HL-60 (cell line): ENCODE data around the gene ELL3.

Experiments
- DNase-seq, 2 experiments: peaks; one replicate each; pipeline ENCODE4 v3.0.0-alpha.2; 2010 to 2020; ENCODE audit warnings: low read depth in 1 of 2, low spot score in 1 of 2
- H3K27ac ChIP-seq: fragments of 250-450 bp; sonication (Bioruptor Pico); replicated peaks from 2 replicates; pipeline ENCODE4 v1.5.1; 2020; ENCODE audit warnings: mild to moderate bottlenecking, moderate library complexity
- H3K27me3 ChIP-seq: fragments of 250-450 bp; sonication (Bioruptor Pico); 2 replicates; pipeline ENCODE4 v1.5.1; 2021; ENCODE audit warnings: mild to moderate bottlenecking, moderate library complexity; ENCODE audit not compliant: insufficient read depth, poor library complexity, severe bottlenecking
- H3K4me3 ChIP-seq: replicated peaks from 2 replicates; pipeline ENCODE4 v1.5.1; 2011; ENCODE audit warnings: mild to moderate bottlenecking, control low read depth, low read length; ENCODE audit not compliant: insufficient read depth
- CTCF ChIP-seq: IDR thresholded peaks from one replicate; pipeline ENCODE4 v1.5.1; 2011; ENCODE audit warnings: low read length, control low read depth, inconsistent platforms; ENCODE audit not compliant: insufficient read depth
- GABPA ChIP-seq: IDR thresholded peaks from 2 replicates; pipeline ENCODE4 v1.6.1; 2012; ENCODE audit warnings: low read depth
- POLR2AphosphoS5 ChIP-seq: IDR thresholded peaks from 2 replicates; pipeline ENCODE4 v1.6.1; 2012; ENCODE audit warnings: low read depth
- REST ChIP-seq: IDR thresholded peaks from 2 replicates; pipeline ENCODE4 v1.6.1; 2012; ENCODE audit warnings: low read depth; ENCODE audit not compliant: insufficient replicate concordance
- SPI1 ChIP-seq: IDR thresholded peaks from 2 replicates; pipeline ENCODE4 v1.6.1; 2012; ENCODE audit warnings: low read depth, mild to moderate bottlenecking, borderline replicate concordance

Gene ELL3

GRCh38 chr15:43791993-43792760 is 15.4 kb upstream of the ELL3 start, which contains the start of gene SERF2:
Gene SERF2, plus strand, starts transcription at chr15:43792320. Its CDS starts 57 bp downstream, at chr15:43792377.
- TF ChIP-seq GABPA = no peak
- no peak for TF ChIP-seq CTCF
- TF ChIP-seq SPI1 = no peak
- no peak for TF ChIP-seq REST
- peak; percentile 97 for TF ChIP-seq POLR2AphosphoS5
- Histone ChIP-seq H3K4me3 (peak within 1 kb of the TSS; percentile 94), H3K27me3 (no peaks in the 10 kb centered on the region), H3K27ac (peak within 1 kb of the TSS; percentile 96)
- DNase-seq = peak; percentile 99 to 100

DNA sequence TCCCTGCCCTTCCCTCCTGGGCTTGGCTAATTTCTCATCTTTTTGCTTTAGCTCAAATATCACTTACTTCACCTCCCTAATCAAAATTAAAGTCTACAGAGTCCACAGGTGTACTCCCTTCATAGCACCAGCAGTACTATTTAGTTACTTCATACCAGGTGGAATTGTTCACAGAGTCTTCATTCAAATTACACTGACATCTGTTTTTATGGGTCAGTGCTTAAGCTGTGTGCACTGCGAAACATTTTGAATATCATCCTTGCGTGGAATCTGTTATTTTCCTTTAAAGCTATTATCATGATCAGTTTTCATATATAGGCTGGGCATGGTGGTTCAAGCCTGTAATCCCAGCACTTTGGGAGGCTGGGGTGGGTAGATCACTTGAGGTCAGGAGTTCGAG is 12.6 kb upstream of the ELL3 start:
- no peak for DNase-seq
- H3K27me3 ChIP-seq = no peaks in the 10 kb centered on the region
- no peak overlapping the region for H3K27ac ChIP-seq
- TF ChIP-seq CTCF (no peak), GABPA (no peak), SPI1 (no peak)
- H3K4me3 ChIP-seq = no peak overlapping the region

GRCh38 chr15:43779016-43779415 is 2.2 kb upstream of the ELL3 start:
- Histone ChIP-seq H3K27ac (no peak overlapping the region), H3K27me3 (no peaks in the 10 kb centered on the region), H3K4me3 (no peak overlapping the region)
- DNase-seq = no peak
- TF ChIP-seq CTCF (no peak), GABPA (no peak), REST (no peak), SPI1 (no peak), POLR2AphosphoS5 (no peak)
